BLaER1 (cell line): ENCODE measurements around the gene SNAPC3.

Source experiments
- H3K27ac ChIP-seq: shearing (Covaris generic); formaldehyde crosslinking; 2 replicates; pipeline ENCODE4 v1.8.1; 2022
- H3K27me3 ChIP-seq: shearing (Covaris generic); formaldehyde crosslinking; 2 replicates; pipeline ENCODE4 v1.8.1; 2022
- H3K36me3 ChIP-seq: shearing (Covaris generic); formaldehyde crosslinking; 2 replicates; pipeline ENCODE4 v1.8.1; 2022
- H3K4me1 ChIP-seq: shearing (Covaris generic); formaldehyde crosslinking; 2 replicates; pipeline ENCODE4 v1.8.1; 2022
- H3K4me2 ChIP-seq: shearing (Covaris generic); formaldehyde crosslinking; 2 replicates; pipeline ENCODE4 v1.8.1; 2022
- H3K4me3 ChIP-seq: shearing (Covaris generic); formaldehyde crosslinking; 2 replicates; pipeline ENCODE4 v1.8.1; 2022
- H3K9ac ChIP-seq: shearing (Covaris generic); formaldehyde crosslinking; 2 replicates; pipeline ENCODE4 v1.8.1; 2022
- H3K9me3 ChIP-seq: shearing (Covaris generic); formaldehyde crosslinking; 2 replicates; pipeline ENCODE4 v1.8.1; 2022
- H4K20me1 ChIP-seq: shearing (Covaris generic); formaldehyde crosslinking; 2 replicates; pipeline ENCODE4 v1.8.1; 2022
- Cebpa-rat ChIP-seq: shearing (Covaris generic); IDR thresholded peaks from 2 replicates; pipeline ENCODE4 v1.8.1; 2022

SNAPC3 gene

GRCh38 chr9:15444141-15444540 lies 21.5 kb downstream of the SNAPC3 start:
- Histone ChIP-seq H3K36me3 (peaks cover 97% of the 10 kb centered on the region), H3K9ac (no peak overlapping the region), H3K4me2 (no peak overlapping the region), H3K27ac (no peak overlapping the region), H3K27me3 (no peaks in the 10 kb centered on the region), H4K20me1 (peaks cover 32% of the 10 kb centered on the region; the same call in 1 of the 2 replicates), H3K9me3 (peaks cover 32% of the 10 kb centered on the region), H3K4me3 (no peak overlapping the region), H3K4me1 (no peaks in the 10 kb centered on the region)
- TF ChIP-seq Cebpa-rat: no peak

GRCh38 chr9:15453956-15454355 lies 31.3 kb downstream of the SNAPC3 start:
- H3K9ac ChIP-seq: no peak overlapping the region
- no peak overlapping the region for H3K4me3 ChIP-seq
- peaks cover 4% of the 10 kb centered on the region; the same call in 1 of the 2 replicates for H4K20me1 ChIP-seq
- H3K27ac ChIP-seq: no peak overlapping the region
- H3K36me3 ChIP-seq: peaks cover 94% of the 10 kb centered on the region
- H3K9me3 ChIP-seq: no peaks in the 10 kb centered on the region
- no peak for TF ChIP-seq Cebpa-rat
- H3K27me3 ChIP-seq: no peaks in the 10 kb centered on the region
- no peak overlapping the region for H3K4me2 ChIP-seq
- H3K4me1 ChIP-seq: no peaks in the 10 kb centered on the region

GRCh38 chr9:15461056-15461455 lies 38.4 kb downstream of the SNAPC3 start:
- Histone ChIP-seq H3K9me3 (no peaks in the 10 kb centered on the region), H3K4me1 (no peaks in the 10 kb centered on the region), H4K20me1 (no peaks in the 10 kb centered on the region), H3K36me3 (peaks cover 94% of the 10 kb centered on the region), H3K4me2 (no peak overlapping the region), H3K27ac (no peak overlapping the region), H3K27me3 (no peaks in the 10 kb centered on the region), H3K9ac (no peak overlapping the region), H3K4me3 (no peak overlapping the region)
- no peak for TF ChIP-seq Cebpa-rat

GRCh38 chr9:15461601-15462000 lies 38.9 kb downstream of the SNAPC3 start:
- H3K4me2 ChIP-seq: no peak overlapping the region
- no peak overlapping the region for H3K9ac ChIP-seq
- H3K36me3 ChIP-seq: peaks cover 94% of the 10 kb centered on the region
- TF ChIP-seq Cebpa-rat: no peak
- H3K27me3 ChIP-seq: no peaks in the 10 kb centered on the region
- no peaks in the 10 kb centered on the region for H4K20me1 ChIP-seq
- H3K27ac ChIP-seq: no peak overlapping the region
- H3K4me3 ChIP-seq: no peak overlapping the region
- H3K9me3 ChIP-seq: no peaks in the 10 kb centered on the region
- H3K4me1 ChIP-seq: no peaks in the 10 kb centered on the region

GRCh38 chr9:15468145-15468544 lies 45.5 kb downstream of the SNAPC3 start:
- no peak overlapping the region for H3K4me3 ChIP-seq
- no peak overlapping the region for H3K9ac ChIP-seq
- H3K27me3 ChIP-seq: no peaks in the 10 kb centered on the region
- no peak for TF ChIP-seq Cebpa-rat
- peak overlapping the region; percentile 16; the same call in 1 of the 2 replicates for H3K4me2 ChIP-seq
- peaks cover 6% of the 10 kb centered on the region for H3K4me1 ChIP-seq
- H3K27ac ChIP-seq: no peak overlapping the region
- no peaks in the 10 kb centered on the region for H3K9me3 ChIP-seq
- no peaks in the 10 kb centered on the region; the same call in 1 of the 2 replicates for H4K20me1 ChIP-seq
- peaks cover 83% of the 10 kb centered on the region for H3K36me3 ChIP-seq

- Histone ChIP-seq H3K9me3 (no peaks in the 10 kb centered on the region), H3K27ac (no peak overlapping the region), H3K4me1 (peaks cover 6% of the 10 kb centered on the region), H3K4me3 (no peak overlapping the region), H3K36me3 (peaks cover 82% of the 10 kb centered on the region), H4K20me1 (no peaks in the 10 kb centered on the region; the same call in 1 of the 2 replicates), H3K4me2 (no peak overlapping the region), H3K27me3 (no peaks in the 10 kb centered on the region), H3K9ac (no peak overlapping the region)
- TF ChIP-seq Cebpa-rat: no peak
These were observed 46.7 kb downstream of the SNAPC3 start for GRCh38 chr9:15469406-15469805.

- no peak for TF ChIP-seq Cebpa-rat
- Histone ChIP-seq H3K36me3 (peaks cover 77% of the 10 kb centered on the region), H3K9me3 (no peaks in the 10 kb centered on the region), H3K27me3 (no peaks in the 10 kb centered on the region), H3K4me3 (no peak overlapping the region), H3K4me1 (peaks cover 6% of the 10 kb centered on the region), H3K4me2 (no peak overlapping the region), H3K9ac (no peak overlapping the region), H4K20me1 (no peaks in the 10 kb centered on the region; the same call in 1 of the 2 replicates), H3K27ac (no peak overlapping the region)
These were observed 47.2 kb downstream of the SNAPC3 start for GRCh38 chr9:15469862-15470261.

GRCh38 chr9:15475923-15476536 lies 53.4 kb downstream of the SNAPC3 start:
- no peaks in the 10 kb centered on the region for H3K27me3 ChIP-seq
- no peak overlapping the region for H3K27ac ChIP-seq
- TF ChIP-seq Cebpa-rat: no peak
- peaks cover 15% of the 10 kb centered on the region for H4K20me1 ChIP-seq
- H3K4me2 ChIP-seq: no peak overlapping the region
- H3K36me3 ChIP-seq: peaks cover 64% of the 10 kb centered on the region
- H3K4me1 ChIP-seq: no peaks in the 10 kb centered on the region
- H3K9me3 ChIP-seq: no peaks in the 10 kb centered on the region
- H3K4me3 ChIP-seq: no peak overlapping the region
- H3K9ac ChIP-seq: no peak overlapping the region

- no peak for TF ChIP-seq Cebpa-rat
- H3K36me3 ChIP-seq: peaks cover 76% of the 10 kb centered on the region
- H4K20me1 ChIP-seq: peaks cover 43% of the 10 kb centered on the region
- H3K4me1 ChIP-seq: peaks cover 16% of the 10 kb centered on the region
- H3K4me3 ChIP-seq: no peak overlapping the region
- H3K27me3 ChIP-seq: no peaks in the 10 kb centered on the region
- no peaks in the 10 kb centered on the region for H3K9me3 ChIP-seq
- H3K9ac ChIP-seq: no peak overlapping the region
- no peak overlapping the region for H3K27ac ChIP-seq
- no peak overlapping the region for H3K4me2 ChIP-seq
These were observed 57.4 kb downstream of the SNAPC3 start for GRCh38 chr9:15480028-15480427.

- H3K27me3 ChIP-seq: no peaks in the 10 kb centered on the region
- H3K9ac ChIP-seq: no peak overlapping the region
- no peaks in the 10 kb centered on the region for H3K9me3 ChIP-seq
- H3K4me3 ChIP-seq: no peak overlapping the region
- H4K20me1 ChIP-seq: peaks cover 49% of the 10 kb centered on the region
- H3K4me1 ChIP-seq: peaks cover 16% of the 10 kb centered on the region
- no peak overlapping the region for H3K27ac ChIP-seq
- peaks cover 77% of the 10 kb centered on the region for H3K36me3 ChIP-seq
- H3K4me2 ChIP-seq: peak overlapping the region; percentile 21
- TF ChIP-seq Cebpa-rat: no peak
These were observed 59.5 kb downstream of the SNAPC3 start for GRCh38 chr9:15482146-15482545.

GRCh38 chr9:15484802-15485201 lies 62.1 kb downstream of the SNAPC3 start:
- Histone ChIP-seq H4K20me1 (peaks cover 50% of the 10 kb centered on the region), H3K4me1 (peaks cover 16% of the 10 kb centered on the region), H3K27me3 (no peaks in the 10 kb centered on the region), H3K36me3 (peaks cover 92% of the 10 kb centered on the region), H3K4me3 (no peak overlapping the region), H3K27ac (no peak overlapping the region), H3K4me2 (no peak overlapping the region), H3K9ac (no peak overlapping the region), H3K9me3 (no peaks in the 10 kb centered on the region)
- TF ChIP-seq Cebpa-rat: no peak
